Measurements from ENCODE around the gene PTRH1. TPM values are rescaled to one million over a fixed set of nuclear protein-coding genes. Genes with fewer than 3 reads are reported as not detected.

PTRH1 gene
- total and polyA plus RNA-seq, 4 donors = 8.6 to 41.7 (median 24.7) TPM

- 90 to 95% methylated on average over 9 of the region's 9 CpGs for WGBS, 2 donors
- H3K36me3 ChIP-seq (ENCODE audit: control insufficient read depth in 4 of 4, insufficient read depth in 4 of 4, low read length in 4 of 4) = peaks cover 0 to 17% (median 5%) of the 10 kb centered on the region in 4 donors
Measured at GRCh38 chr9:127730799-127731410, 15.4 kb upstream of the PTRH1 start.

GRCh38 chr9:127730262-127730661 is 14.8 kb upstream of the PTRH1 start:
- no peak overlapping the region for H3K4me3 ChIP-seq
- WGBS, 2 donors = 91 to 92% methylated on average over 9 of the region's 9 CpGs
- no peak for DNase-seq

More at GRCh38 chr9:127730799-127731410, 15.4 kb upstream of the PTRH1 start:
- peaks cover 0 to 12% (median 4%) of the 10 kb centered on the region in 5 donors for H3K4me1 ChIP-seq (ENCODE audit: control insufficient read depth in 5 of 5, insufficient read depth in 5 of 5, low read length in 5 of 5)
- H3K27ac ChIP-seq (ENCODE audit: low read depth in 1 of 2, low read length in 1 of 2) = no peak overlapping the region
- DNase-seq = no peak
- H3K27me3 ChIP-seq (ENCODE audit: control insufficient read depth in 3 of 3, insufficient read depth in 3 of 3, low read length in 2 of 3) = no peaks in the 10 kb centered on the region
- H3K9ac ChIP-seq (ENCODE audit: insufficient read depth in 1 of 2, low read length in 2 of 2) = no peak overlapping the region
- TF ChIP-seq, protein P1, sequence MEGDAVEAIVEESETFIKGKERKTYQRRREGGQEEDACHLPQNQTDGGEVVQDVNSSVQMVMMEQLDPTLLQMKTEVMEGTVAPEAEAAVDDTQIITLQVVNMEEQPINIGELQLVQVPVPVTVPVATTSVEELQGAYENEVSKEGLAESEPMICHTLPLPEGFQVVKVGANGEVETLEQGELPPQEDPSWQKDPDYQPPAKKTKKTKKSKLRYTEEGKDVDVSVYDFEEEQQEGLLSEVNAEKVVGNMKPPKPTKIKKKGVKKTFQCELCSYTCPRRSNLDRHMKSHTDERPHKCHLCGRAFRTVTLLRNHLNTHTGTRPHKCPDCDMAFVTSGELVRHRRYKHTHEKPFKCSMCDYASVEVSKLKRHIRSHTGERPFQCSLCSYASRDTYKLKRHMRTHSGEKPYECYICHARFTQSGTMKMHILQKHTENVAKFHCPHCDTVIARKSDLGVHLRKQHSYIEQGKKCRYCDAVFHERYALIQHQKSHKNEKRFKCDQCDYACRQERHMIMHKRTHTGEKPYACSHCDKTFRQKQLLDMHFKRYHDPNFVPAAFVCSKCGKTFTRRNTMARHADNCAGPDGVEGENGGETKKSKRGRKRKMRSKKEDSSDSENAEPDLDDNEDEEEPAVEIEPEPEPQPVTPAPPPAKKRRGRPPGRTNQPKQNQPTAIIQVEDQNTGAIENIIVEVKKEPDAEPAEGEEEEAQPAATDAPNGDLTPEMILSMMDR (IDR thresholded peaks at IDR 0.05; ENCODE audit: control extremely low read depth, extremely low read depth) = no peak
- no peak overlapping the region for H3K4me3 ChIP-seq
- ATAC-seq (ENCODE audit: insufficient read depth, low FRiP score) = no peak
- no peaks in the 10 kb centered on the region for H3K9me3 ChIP-seq (ENCODE audit: control insufficient read depth in 4 of 4, insufficient read depth in 3 of 4, low read length in 3 of 4)

GRCh38 chr9:127729522-127730256 is 14.2 kb upstream of the PTRH1 start:
- DNase-seq (no peak), ATAC-seq (ENCODE audit: insufficient read depth, low FRiP score) (no peak)
- H3K27ac ChIP-seq (ENCODE audit: low read depth in 1 of 2, low read length in 1 of 2) = no peak overlapping the region

More at GRCh38 chr9:127730262-127730661, 14.8 kb upstream of the PTRH1 start:
- Histone ChIP-seq H3K9ac (ENCODE audit: insufficient read depth in 1 of 2, low read length in 2 of 2) (no peak overlapping the region), H3K27me3 (ENCODE audit: control insufficient read depth in 3 of 3, insufficient read depth in 3 of 3, low read length in 2 of 3) (no peaks in the 10 kb centered on the region), H3K27ac (ENCODE audit: low read depth in 1 of 2, low read length in 1 of 2) (no peak overlapping the region), H3K9me3 (ENCODE audit: control insufficient read depth in 4 of 4, insufficient read depth in 3 of 4, low read length in 3 of 4) (no peaks in the 10 kb centered on the region), H3K4me1 (ENCODE audit: control insufficient read depth in 5 of 5, insufficient read depth in 5 of 5, low read length in 5 of 5) (peaks cover 0 to 8% (median 2%) of the 10 kb centered on the region in 5 donors), H3K36me3 (ENCODE audit: control insufficient read depth in 4 of 4, insufficient read depth in 4 of 4, low read length in 4 of 4) (peaks cover 0 to 17% (median 5%) of the 10 kb centered on the region in 4 donors)
- ATAC-seq (ENCODE audit: insufficient read depth, low FRiP score) = no peak
- TF ChIP-seq, protein P1 (IDR thresholded peaks at IDR 0.05; ENCODE audit: control extremely low read depth, extremely low read depth) = no peak

More at GRCh38 chr9:127729522-127730256, 14.2 kb upstream of the PTRH1 start:
- Histone ChIP-seq H3K9ac (ENCODE audit: insufficient read depth in 1 of 2, low read length in 2 of 2) (no peak overlapping the region), H3K4me1 (ENCODE audit: control insufficient read depth in 5 of 5, insufficient read depth in 5 of 5, low read length in 5 of 5) (peaks cover 0 to 8% (median 2%) of the 10 kb centered on the region in 5 donors), H3K9me3 (ENCODE audit: control insufficient read depth in 4 of 4, insufficient read depth in 3 of 4, low read length in 3 of 4) (no peaks in the 10 kb centered on the region), H3K27me3 (ENCODE audit: control insufficient read depth in 3 of 3, insufficient read depth in 3 of 3, low read length in 2 of 3) (no peaks in the 10 kb centered on the region), H3K36me3 (ENCODE audit: control insufficient read depth in 4 of 4, insufficient read depth in 4 of 4, low read length in 4 of 4) (peaks cover 0 to 17% (median 5%) of the 10 kb centered on the region in 4 donors), H3K4me3 (no peak overlapping the region)
- WGBS, 2 donors = 91 to 93% methylated on average over 18 of the region's 18 CpGs
- TF ChIP-seq, protein P1 (IDR thresholded peaks at IDR 0.05; ENCODE audit: control extremely low read depth, extremely low read depth) = no peak
